IPS DF 19.7 (cell line): Measurements from ENCODE around the gene CASR.

Source experiments
- DNase-seq: peaks from one replicate; pipeline ENCODE4 v3.0.0-alpha.2; 2013; ENCODE audit warnings: low read depth, low spot score

Gene CASR

GRCh38 chr3:122213650-122214049 lies 30.2 kb downstream of the CASR start:
- DNase-seq: no peak

- DNase-seq: no peak
Measured at GRCh38 chr3:122214711-122215110, 31.2 kb downstream of the CASR start.

DNA sequence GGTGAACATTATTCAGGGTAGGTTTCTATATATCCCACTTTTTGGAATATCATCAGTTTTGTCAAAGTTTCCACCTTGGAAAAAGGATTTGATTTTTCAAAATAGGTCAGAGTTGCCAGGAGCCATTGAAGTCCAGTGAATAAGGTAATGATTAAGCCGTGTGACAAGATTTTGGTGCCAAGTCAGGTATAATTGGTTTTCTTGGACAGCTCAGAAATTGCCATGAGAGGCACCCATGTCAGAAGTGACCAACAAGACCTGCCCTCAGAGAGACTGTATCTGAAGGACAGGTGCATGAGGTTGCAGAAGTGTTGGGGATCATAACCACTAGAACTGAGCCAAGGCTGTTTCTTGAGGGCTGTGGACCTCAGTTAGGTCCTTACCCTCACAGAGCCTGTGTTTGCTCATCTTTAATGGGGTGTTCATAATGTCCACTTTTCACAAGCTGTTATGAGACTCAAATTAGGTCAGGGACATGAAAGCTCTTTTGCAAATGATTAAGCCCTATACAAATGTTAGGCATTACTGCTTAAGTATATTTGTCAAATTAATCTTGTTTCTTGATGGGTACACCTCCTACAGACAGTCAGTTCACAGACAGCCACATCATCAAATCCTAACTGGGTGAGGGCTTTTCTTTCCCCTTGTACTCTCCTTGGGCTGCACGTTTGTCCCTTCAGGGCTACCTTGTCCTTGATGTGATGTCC lies 32.3 kb downstream of the CASR start:
- DNase-seq: no peak

GRCh38 chr3:122217901-122218300 lies 34.4 kb downstream of the CASR start:
- DNase-seq: no peak

GRCh38 chr3:122219242-122219872 lies 35.9 kb downstream of the CASR start:
- no peak for DNase-seq

GRCh38 chr3:122227036-122227781 lies 43.7 kb downstream of the CASR start:
- DNase-seq: no peak

DNA sequence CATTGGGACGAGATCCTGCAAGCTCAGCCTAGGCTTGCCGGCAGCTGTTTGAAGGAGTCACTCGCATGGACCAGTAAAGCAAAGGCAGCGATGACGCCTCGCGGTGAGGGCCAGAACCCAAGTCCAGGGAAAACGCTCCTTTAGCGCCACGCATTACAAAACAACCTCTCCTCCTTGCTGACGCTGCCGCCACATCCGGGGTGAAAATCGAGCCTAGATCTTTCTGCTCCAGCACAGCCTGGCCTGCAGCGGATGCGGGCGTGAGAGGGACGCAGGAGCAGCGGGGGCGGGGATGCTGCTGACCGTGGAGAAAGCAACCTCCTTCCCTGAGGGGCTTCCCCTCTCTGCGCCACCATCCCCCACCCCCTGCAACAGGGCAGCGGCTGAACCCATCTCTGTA lies 46.7 kb downstream of the CASR start:
- DNase-seq: no peak

DNA sequence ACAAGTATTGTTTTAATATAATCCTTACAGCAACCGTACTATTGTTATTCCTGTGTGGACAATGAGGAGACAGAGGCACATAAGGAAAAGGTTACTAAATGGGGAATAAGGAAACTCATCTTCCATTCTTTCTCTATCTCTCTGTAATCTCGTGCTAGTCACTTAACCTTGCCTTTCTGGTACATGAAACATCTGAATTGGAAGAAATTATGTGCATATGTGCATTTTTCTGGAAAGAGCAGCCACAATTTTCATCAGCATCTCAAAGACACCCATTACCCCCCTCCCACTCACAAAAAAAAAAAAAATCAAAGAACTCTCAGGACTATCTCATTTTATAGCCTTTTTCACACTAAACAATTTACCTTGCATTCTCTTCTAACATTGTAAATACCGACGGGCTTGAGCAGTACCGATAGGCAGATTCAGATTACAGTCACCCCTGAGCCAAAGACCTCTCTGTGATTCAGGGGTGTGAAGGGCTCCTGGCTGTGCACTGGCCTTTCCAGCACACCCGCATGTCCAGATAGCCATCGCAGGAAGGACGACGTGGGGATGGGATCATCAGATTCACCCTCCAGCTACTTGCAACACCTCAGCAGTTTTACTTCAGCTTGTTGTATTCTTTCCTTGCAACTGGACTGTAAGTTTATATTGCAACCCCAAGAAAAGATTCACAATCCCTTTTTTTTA lies 48.1 kb downstream of the CASR start:
- DNase-seq: no peak

- DNase-seq: no peak
Measured at GRCh38 chr3:122232485-122232884, 49.0 kb downstream of the CASR start.

DNA sequence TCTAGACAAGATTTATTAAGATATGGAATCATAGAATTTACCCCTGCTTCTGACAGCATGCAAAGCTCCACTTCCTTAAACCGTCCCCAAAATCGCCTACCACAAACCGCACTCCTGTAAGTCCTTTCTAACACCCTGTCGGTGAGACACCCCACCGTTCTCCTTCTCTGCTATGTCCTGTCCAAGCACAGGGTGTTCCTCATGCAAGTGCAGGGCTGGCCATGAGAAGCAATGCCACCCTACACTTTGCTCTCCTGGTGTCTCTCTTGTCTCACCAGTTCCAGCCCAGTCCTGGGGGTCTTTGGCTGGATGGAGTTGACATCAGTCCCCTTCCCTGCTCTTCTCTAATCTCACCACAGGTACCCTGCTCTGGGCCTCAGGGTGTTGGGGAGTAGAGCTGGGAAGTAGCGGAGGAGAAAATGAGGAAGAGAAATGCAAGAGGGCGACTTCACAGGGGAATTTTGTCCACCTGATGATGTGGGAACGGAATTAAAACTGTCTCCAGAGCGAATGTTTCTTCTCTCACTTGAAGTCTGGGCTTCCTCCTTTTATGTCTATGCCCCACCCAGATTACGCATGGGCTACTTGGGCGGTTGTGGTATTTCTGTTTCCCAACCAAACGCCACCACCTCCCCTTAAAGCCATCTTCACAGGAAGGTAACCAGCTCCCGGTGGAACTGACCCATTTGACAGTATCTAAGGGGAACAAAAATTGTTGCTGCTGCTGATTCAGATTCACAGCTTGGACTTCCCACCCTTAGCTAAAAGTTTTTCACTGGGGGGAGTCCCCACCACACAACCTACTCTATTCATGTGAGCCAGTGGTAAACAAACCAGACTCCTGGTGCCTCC lies 49.9 kb downstream of the CASR start:
- no peak for DNase-seq

DNA sequence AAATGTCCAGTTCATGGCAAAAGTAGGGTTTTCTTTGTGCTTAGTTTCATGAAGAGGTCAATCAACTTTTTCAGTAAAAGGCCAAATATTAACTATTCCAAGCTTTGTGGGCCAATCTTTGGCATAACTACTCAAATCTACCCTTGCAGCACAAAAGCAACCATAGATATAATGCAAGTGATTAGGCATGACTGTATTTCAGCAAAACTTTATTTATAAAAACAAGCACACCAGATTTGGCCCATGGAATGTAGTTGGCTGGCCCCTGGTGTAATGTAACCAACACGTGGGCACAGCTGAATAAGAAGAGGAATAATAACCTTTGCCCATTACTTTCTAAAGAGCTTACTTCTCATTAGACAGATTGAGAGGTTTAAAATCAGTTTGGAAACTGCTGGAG lies 50.6 kb downstream of the CASR start:
- no peak for DNase-seq

DNA sequence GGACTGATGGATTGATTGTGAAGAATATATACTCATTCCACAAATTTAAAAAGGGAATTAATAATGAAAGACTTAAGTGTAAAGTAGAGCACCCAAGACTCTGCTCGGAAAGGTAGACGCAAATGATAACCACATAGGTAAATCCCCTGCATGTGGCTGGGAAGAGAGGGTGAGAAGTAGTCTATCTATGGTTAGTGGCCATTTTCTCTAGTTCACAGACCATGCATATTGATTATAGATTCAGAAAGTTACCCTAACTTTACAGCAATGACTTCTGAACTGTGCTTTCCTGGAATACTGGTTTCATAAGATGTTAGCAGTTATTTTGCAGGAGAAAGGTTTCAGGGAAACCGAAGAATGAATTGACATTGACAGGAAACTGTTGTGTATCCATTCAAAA lies 51.7 kb downstream of the CASR start:
- DNase-seq: no peak

DNA sequence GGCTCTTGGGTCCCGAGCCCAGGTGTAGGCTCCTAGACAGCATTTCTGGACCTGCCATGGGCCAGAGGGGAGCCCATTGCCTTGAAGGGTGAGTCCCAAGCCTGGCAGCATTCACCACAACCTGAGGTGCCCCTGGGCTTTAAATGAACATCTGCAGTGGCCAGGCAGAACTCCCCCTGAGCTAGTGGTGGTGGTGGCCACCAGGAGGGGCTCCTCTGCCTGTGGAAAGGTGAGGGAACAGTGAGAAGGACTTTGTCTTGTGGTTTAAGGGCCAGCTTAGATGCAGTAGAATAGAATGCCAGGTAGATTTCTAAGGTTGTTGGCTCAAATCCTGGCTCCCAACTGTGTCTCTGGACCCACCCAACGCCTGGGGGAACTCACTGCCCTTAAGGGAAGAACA lies 55.6 kb downstream of the CASR start:
- DNase-seq: no peak

DNA sequence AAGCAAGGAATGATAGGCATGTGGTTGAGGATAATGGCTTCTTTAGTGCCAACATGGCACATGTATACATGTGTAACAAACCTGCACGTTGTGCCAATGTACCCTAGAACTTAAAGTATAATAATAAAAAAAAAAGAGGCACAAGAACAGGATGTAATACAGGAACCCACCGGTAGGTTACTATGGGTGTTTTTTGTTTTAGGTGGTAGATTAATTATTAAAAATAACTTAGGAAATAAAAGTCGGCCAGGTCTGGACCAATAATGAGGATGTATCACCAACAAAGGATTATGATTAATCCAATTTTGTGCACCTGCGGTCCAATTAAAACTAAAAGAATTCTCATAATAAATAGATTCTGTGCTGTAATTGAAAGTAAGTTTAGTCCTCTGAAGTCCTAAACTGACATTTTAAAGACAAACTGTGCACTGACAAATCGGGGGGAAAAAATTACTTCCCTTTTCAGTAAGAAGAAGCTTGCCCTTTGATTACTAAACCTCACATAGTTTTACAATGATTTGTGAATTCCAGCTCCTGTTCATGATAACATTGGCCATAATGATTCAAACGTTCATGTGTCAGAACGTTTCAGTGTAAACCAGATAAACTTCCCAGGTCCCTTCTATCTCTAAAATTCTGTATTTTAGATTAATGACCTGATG lies 62.2 kb downstream of the CASR start:
- no peak for DNase-seq

DNA sequence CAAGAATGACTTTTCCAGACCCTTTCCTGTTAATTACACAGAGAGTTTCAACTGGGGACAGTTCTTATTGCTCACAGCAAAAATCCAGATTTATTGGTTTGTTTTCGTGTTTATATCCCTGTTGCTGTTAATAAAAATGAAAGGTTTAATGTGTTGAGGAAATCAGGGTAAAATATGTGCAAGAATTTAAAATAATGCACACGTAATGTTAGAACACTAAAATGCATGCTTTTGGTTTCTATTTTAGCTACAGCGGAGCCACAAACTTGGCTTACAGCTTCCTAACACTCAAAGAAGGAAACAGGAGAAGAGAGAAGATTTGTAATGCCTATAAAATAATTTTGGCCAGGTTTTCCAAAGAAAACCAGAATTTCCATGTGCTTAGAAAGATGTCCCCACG lies 62.7 kb downstream of the CASR start:
- DNase-seq: no peak

DNA sequence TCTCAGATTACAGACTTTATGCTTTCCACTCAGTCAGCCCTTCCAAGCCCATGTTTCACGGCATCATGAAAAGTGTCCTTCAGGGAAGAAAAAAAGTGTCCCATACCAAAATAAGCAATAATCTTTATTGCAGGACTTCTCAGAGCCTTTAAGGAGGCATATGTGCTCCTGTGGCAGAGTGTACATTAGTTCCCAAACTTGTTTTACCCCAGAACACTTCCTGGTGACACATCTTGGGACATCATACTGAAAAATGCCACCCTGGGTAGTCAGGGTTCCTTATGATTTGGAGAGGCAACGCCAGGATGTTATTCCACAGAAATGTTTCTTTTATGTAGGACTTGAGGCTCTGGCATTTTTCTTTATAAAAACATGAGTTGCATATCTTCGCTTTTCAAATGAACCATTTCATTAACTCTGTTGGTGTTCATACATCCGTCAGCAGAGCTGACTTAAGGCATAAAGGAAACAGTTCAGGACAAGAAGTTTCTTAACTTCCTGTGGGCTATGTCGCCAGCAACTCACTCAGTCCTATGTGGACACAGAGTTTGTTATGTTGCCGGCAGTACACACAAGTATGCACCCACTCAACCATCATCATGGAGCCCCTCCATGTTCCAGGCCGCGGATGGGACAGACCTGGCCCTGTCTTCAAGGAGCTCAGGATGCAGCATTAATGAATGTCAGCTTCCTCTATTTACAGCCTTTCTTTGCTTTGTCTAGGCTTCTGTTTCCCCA lies 63.8 kb downstream of the CASR start:
- DNase-seq: no peak

- DNase-seq: no peak
Measured at GRCh38 chr3:122247825-122248185, 64.3 kb downstream of the CASR start.

- no peak for DNase-seq
Measured at GRCh38 chr3:122251428-122251827, 68.0 kb downstream of the CASR start.

- DNase-seq: no peak
Measured at GRCh38 chr3:122253581-122253980, 70.1 kb downstream of the CASR start.

DNA sequence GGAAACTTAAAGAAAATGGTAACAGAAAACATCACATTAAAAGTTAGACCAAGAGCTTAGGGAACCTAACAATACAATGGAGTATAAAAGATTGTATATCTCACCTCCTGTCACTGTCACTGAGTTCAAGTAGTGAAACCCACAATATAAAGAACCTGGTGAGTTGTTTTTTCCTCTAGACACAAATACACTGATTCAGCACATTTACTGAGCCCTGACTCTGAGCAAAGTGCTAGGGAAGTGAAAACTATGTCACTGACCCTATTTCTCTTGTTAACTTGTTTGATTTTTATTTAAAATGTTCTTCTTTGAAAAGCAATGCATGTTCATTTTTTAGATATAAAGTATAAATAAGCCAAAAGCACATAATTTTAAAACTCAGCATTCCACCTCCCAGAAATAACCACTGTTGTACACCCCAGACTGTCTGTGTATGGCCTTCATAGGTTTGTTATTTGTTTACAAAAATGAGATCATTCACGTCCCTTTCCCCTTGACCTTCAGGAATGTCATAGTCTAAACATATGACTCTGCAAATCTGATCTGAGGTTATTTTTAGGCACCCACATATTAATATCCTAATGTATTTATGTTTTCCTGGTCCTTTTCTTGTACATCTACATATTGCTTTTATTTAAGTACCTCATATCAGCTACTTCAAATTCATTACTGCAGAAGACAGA lies 72.4 kb downstream of the CASR start:
- no peak for DNase-seq
